Measurements from ENCODE around the gene PCNX2.

The PCNX2 gene

DNA sequence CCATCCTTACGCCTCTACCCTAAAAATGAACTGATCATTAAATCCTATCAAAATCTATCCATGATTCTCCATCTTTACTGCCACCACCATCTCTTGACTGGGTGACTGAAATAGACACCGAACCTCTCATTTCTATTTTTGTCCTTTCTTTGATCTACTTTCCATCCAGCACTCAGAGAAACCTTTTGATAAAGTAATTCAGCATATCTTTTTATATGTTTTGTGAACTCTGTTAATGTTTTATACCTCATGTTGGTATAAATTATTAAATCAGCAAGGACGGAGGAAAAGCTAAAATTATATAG, 13.0 kb downstream of the PCNX2 start:
- no peak overlapping the region for H3K4me3 ChIP-seq (ENCODE audit: low read depth, low read length)
- TF ChIP-seq, protein P1, sequence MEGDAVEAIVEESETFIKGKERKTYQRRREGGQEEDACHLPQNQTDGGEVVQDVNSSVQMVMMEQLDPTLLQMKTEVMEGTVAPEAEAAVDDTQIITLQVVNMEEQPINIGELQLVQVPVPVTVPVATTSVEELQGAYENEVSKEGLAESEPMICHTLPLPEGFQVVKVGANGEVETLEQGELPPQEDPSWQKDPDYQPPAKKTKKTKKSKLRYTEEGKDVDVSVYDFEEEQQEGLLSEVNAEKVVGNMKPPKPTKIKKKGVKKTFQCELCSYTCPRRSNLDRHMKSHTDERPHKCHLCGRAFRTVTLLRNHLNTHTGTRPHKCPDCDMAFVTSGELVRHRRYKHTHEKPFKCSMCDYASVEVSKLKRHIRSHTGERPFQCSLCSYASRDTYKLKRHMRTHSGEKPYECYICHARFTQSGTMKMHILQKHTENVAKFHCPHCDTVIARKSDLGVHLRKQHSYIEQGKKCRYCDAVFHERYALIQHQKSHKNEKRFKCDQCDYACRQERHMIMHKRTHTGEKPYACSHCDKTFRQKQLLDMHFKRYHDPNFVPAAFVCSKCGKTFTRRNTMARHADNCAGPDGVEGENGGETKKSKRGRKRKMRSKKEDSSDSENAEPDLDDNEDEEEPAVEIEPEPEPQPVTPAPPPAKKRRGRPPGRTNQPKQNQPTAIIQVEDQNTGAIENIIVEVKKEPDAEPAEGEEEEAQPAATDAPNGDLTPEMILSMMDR (IDR thresholded peaks at IDR 0.05; ENCODE audit: control insufficient read depth, extremely low read depth, insufficient read depth) = no peak
- DNase-seq (ENCODE audit: low read depth) = no peak

DNA sequence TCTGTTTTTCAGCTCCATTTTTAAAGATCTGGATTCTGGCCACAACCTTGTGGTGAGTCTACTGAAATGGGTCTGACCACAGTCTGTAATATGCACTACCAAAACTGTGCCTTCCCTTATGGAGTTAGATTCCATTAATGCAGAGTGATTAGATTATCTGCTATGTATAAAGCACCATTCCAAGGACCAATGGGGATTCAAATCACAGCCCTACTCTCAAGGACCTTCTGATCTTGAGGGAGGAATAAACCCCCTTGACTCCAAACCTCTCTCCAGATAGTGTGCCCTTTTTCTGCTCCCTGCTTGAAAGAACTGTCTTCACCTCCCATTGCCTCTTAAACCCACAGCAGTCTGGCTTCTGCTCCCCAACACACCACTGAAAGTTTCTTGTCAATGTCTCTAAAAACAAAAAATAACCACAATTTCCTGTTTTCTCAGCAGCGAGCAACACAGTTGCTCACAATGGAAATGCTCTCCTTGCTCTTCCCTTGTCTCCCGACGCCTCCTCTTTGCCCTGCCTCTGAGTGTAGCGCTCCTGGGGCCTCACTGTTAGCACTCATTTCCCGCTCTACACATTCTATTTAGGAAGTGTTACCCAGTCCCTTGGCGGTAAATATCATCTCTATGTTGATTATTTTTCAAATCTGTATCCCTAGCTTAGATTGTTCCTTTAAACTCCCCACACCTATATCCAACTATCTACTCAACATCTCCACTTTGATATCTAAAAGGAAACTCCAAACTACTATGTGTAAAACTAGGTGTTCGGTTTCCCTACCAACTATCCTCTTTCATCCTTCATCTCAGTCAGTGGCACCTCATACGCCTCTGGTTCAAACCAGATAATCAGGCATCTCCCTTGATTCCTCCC, 13.6 kb downstream of the PCNX2 start:
- H3K4me3 ChIP-seq (ENCODE audit: low read depth, low read length) = no peak overlapping the region
- DNase-seq (ENCODE audit: low read depth) = no peak
- TF ChIP-seq, protein P1 (IDR thresholded peaks at IDR 0.05; ENCODE audit: control insufficient read depth, extremely low read depth, insufficient read depth) = no peak

DNA sequence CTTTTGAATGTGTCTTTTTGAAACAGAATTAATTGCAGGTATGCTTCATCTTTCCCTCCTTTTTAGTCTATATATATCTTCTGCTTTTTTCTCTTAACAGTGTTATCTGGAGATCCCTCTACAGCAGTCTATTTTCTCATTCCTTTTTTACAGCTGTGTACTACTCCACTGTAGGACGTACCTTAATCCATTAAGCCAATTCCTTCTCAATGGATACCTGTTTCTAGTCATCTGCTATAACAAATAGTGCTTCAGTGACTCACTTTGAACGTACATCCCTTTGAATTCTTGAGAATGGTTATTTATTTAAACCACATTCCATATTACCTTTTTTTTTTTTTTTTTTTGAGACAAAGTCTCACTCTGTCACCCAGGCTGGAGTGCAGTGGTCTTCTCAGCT, 15.6 kb downstream of the PCNX2 start:
- DNase-seq (ENCODE audit: low read depth) = no peak
- no peak overlapping the region for H3K4me3 ChIP-seq (ENCODE audit: low read depth, low read length)
- TF ChIP-seq, protein P1 (IDR thresholded peaks at IDR 0.05; ENCODE audit: control insufficient read depth, extremely low read depth, insufficient read depth) = no peak

DNA sequence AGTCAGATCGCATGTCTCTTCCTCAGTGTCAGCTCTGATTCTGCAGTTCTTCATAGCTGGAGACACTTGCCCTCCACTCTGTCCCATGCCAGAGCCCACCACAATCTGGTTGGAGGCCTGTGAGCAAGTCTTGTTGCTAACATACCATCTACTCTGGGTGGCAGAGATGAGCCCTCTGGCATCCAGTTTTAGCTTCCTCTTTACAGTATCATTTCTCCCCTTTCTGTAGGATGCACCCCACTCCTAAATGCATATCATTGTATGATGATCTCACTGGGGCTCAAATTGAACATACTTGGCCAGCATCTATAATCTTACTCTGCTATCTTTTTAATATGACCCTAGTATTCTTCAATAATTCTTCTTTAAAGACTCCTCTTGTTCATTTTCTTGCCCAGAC, 16.9 kb downstream of the PCNX2 start:
- TF ChIP-seq, protein P1 (IDR thresholded peaks at IDR 0.05; ENCODE audit: control insufficient read depth, extremely low read depth, insufficient read depth) = no peak
- H3K4me3 ChIP-seq (ENCODE audit: low read depth, low read length) = no peak overlapping the region
- no peak for DNase-seq (ENCODE audit: low read depth)

DNA sequence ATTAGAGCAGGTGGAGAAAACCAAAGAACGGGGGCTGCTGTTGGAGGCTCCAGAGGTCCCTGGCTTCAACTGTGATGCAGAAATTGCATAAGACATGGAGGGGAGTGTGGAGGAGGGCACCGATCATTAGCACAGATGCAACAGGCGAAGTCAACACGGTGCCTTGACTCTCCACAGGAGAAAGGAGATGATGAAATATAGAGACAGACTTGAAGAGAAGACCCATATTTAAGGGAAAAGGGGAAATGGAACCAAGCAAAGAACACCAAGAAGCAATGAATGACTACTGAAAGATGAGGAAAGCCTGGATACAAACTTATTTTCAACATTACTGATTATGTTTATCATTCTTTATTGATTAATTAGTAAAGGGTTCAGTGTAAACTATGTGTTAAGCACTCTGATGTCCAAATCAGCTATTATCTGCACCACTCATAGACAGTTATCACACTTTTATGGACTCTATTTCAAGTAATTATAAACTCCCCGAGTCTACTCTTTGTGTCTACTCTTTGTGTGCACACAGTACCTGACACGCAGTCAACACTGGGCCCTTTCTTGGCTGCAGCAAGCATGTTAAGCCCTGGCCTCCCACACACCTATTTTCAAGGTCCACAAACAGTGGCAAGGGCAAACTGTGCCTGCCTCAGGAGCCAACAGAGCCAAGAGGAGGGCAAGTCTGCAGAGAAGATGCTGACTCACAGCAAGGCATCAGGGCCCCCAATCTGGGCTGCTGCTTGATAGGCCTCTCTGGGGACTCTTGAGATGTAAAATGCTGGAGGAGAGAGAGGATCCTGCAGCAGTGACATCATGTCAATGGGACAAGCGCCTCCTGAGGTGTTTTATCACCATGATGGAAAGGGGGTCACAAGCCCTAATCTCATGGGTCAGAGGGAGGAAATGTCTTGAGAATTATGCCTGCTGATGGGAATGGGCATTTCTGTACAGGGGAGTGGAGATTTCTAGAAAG, 17.6 kb downstream of the PCNX2 start:
- no peak overlapping the region for H3K4me3 ChIP-seq (ENCODE audit: low read depth, low read length)
- DNase-seq (ENCODE audit: low read depth) = no peak
- TF ChIP-seq, protein P1 (IDR thresholded peaks at IDR 0.05; ENCODE audit: control insufficient read depth, extremely low read depth, insufficient read depth) = no peak

DNA sequence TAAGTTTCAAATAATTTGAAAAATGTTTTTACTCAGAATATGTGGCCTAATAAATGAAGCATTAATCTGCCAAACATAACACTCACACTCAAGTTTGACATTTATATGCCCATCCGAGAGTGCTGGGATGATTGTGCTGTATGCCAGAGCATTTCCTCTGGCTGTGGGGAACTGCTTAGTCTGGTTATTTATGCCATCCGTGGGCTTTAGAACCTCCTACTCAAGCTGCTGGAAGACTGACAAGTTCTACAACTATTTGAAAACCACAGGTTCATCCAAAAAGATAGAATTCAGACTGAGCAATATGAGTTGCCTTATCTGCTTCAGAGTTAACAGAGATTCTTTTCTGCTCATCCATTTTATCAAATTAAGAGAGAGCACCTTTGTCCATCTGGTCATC, 25.9 kb downstream of the PCNX2 start:
- no peak for DNase-seq (ENCODE audit: low read depth)
- no peak overlapping the region for H3K4me3 ChIP-seq (ENCODE audit: low read depth, low read length)
- TF ChIP-seq, protein P1 (IDR thresholded peaks at IDR 0.05; ENCODE audit: control insufficient read depth, extremely low read depth, insufficient read depth) = no peak
